ENCODE data around the gene PXDN. TPM values are rescaled to one million over a fixed set of nuclear protein-coding genes. Genes with fewer than 3 reads are reported as not detected.
"Not testable (repeated sequence)": the region's sequence is repeated elsewhere in the genome, so short reads cannot be mapped to it uniquely, and the experiment has no call there.

The PXDN gene
- total RNA-seq, 1 donor from 2014 or later: 150 TPM

DNA sequence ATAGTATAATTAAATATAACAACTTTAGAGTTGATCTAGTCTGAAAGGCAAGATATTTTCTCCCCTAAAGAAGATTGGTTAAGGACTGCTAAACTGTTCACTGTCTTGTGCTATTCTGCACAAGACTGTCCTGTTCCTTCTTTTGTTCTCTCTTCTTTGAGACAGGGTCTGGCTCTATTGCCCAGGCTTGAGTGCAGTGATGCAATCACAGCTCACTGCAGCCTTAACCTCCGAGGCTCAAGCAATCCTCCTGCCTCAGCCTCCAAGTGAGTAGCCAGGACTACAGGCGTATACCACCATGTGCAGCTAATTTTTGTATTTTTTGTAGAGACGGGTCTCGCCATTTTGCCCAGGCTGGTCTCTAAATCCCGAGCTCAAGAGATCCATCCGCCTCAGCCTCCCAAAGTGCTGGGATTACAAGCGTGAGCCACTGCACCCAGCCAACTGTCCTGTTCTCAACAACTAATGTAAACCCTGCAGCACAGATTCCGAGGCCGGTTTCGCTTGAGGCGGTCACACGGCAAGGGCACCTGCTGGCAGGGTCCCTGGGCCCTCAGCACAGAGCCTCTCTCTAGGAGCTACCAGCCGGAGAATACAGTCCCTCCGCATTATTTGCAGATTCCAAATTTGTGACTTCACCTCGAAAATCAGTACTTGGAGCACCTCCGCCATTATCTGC lies 16.4 kb downstream of the PXDN start:
- Mint-ChIP-seq H3K4me1 (ENCODE audit: unreplicated experiment) (peaks cover 56% of the 10 kb centered on the region), H3K36me3 (peaks cover 10% of the 10 kb centered on the region), H3K27me3 (no peaks in the 10 kb centered on the region), H3K9me3 (no peaks in the 10 kb centered on the region), H3K4me3 (no peak overlapping the region), H3K27ac (no peak overlapping the region)
- TF ChIP-seq, protein P1, sequence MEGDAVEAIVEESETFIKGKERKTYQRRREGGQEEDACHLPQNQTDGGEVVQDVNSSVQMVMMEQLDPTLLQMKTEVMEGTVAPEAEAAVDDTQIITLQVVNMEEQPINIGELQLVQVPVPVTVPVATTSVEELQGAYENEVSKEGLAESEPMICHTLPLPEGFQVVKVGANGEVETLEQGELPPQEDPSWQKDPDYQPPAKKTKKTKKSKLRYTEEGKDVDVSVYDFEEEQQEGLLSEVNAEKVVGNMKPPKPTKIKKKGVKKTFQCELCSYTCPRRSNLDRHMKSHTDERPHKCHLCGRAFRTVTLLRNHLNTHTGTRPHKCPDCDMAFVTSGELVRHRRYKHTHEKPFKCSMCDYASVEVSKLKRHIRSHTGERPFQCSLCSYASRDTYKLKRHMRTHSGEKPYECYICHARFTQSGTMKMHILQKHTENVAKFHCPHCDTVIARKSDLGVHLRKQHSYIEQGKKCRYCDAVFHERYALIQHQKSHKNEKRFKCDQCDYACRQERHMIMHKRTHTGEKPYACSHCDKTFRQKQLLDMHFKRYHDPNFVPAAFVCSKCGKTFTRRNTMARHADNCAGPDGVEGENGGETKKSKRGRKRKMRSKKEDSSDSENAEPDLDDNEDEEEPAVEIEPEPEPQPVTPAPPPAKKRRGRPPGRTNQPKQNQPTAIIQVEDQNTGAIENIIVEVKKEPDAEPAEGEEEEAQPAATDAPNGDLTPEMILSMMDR (conservative IDR thresholded peaks at IDR 0.05): no peak
- no peak for DNase-seq (ENCODE audit: extremely low spot score, unreplicated experiment)

DNA sequence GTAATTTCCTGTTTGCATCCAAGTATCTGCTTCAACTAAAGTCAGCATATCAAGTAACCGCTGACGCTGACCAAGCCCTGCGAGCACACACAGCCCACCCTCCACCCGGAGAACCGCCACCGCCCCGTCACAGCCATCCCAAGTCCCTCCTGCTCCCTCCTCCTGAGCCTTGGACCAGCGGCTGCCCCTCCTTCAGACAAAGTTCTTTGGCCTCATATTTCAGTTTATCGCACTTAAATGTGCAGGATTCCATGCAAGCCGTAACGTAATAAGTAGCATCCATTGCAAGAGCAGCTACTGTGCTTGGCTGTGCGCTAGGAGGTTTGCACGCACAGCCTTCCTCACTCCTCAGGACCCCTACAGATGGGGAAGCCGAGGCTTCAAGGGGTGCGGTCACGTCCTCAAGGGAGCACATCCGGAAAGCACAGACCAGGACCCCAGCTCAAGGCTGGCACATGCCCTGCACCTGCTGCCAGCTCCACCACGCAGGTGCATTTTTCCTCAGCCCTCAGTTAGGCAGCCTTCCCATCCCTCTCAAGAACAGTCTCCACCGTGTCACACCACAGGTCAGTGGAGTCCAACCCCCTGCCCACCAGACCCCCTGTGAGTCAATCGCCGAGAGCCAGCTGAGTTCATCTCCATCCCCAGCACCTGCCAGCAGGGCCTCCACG lies 17.1 kb downstream of the PXDN start:
- H3K4me1 Mint-ChIP-seq (ENCODE audit: unreplicated experiment): peaks cover 53% of the 10 kb centered on the region
- no peaks in the 10 kb centered on the region for H3K9me3 Mint-ChIP-seq
- peaks cover 7% of the 10 kb centered on the region for H3K36me3 Mint-ChIP-seq
- no peak overlapping the region for H3K27ac Mint-ChIP-seq
- DNase-seq (ENCODE audit: extremely low spot score, unreplicated experiment): peak; percentile 63
- H3K27me3 Mint-ChIP-seq: no peaks in the 10 kb centered on the region
- H3K4me3 Mint-ChIP-seq: peak overlapping the region; percentile 59
- TF ChIP-seq, protein P1 (conservative IDR thresholded peaks at IDR 0.05): no peak

GRCh38 chr2:1726558-1726957 lies 17.8 kb downstream of the PXDN start:
- TF ChIP-seq, protein P1 (conservative IDR thresholded peaks at IDR 0.05): no peak
- H3K36me3 Mint-ChIP-seq: peaks cover 3% of the 10 kb centered on the region
- H3K9me3 Mint-ChIP-seq: no peaks in the 10 kb centered on the region
- DNase-seq (ENCODE audit: extremely low spot score, unreplicated experiment): no peak
- H3K4me3 Mint-ChIP-seq: no peak overlapping the region
- no peaks in the 10 kb centered on the region for H3K27me3 Mint-ChIP-seq
- no peak overlapping the region for H3K27ac Mint-ChIP-seq
- H3K4me1 Mint-ChIP-seq (ENCODE audit: unreplicated experiment): peaks cover 46% of the 10 kb centered on the region

DNA sequence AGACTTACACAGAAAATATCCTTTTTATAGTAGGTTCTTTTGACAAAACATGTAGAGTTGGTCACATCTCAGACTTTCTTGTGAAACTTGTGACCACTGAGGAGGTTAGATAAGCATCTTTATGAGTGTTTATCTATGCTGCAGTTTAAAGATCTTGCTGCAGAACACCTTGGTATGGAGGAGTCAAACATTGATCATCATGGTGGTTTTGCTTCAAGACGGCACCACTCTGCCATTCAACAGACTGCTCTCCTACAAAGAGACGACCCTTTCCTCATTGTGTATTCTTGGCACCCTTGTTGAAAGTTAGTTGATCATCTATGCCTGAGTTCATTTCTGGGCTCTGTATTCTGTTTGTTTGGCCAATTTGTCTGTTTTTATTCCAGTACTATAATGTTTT lies 20.0 kb downstream of the PXDN start:
- H3K36me3 Mint-ChIP-seq; H3K27me3 Mint-ChIP-seq; H3K4me3 Mint-ChIP-seq; DNase-seq (ENCODE audit: extremely low spot score, unreplicated experiment); H3K27ac Mint-ChIP-seq; H3K9me3 Mint-ChIP-seq: not testable (repeated sequence)
- peaks cover 31% of the 10 kb centered on the region for H3K4me1 Mint-ChIP-seq (ENCODE audit: unreplicated experiment)

GRCh38 chr2:1723397-1724042 lies 20.8 kb downstream of the PXDN start:
- peaks cover 22% of the 10 kb centered on the region for H3K4me1 Mint-ChIP-seq (ENCODE audit: unreplicated experiment)
- no peak overlapping the region for H3K27ac Mint-ChIP-seq
- H3K9me3 Mint-ChIP-seq: no peaks in the 10 kb centered on the region
- TF ChIP-seq, protein P1 (conservative IDR thresholded peaks at IDR 0.05): no peak
- H3K4me3 Mint-ChIP-seq: no peak overlapping the region
- no peaks in the 10 kb centered on the region for H3K36me3 Mint-ChIP-seq
- no peak for DNase-seq (ENCODE audit: extremely low spot score, unreplicated experiment)
- H3K27me3 Mint-ChIP-seq: no peaks in the 10 kb centered on the region

GRCh38 chr2:1722692-1723091 lies 21.6 kb downstream of the PXDN start:
- Mint-ChIP-seq H3K27ac (no peak overlapping the region), H3K27me3 (no peaks in the 10 kb centered on the region), H3K36me3 (peaks cover 6% of the 10 kb centered on the region), H3K9me3 (no peaks in the 10 kb centered on the region), H3K4me3 (no peak overlapping the region), H3K4me1 (ENCODE audit: unreplicated experiment) (peaks cover 19% of the 10 kb centered on the region)
- TF ChIP-seq, protein P1 (conservative IDR thresholded peaks at IDR 0.05): no peak
- no peak for DNase-seq (ENCODE audit: extremely low spot score, unreplicated experiment)

All from type B pancreatic cell (in vitro differentiated cells).